HG03064 (cell line): ENCODE results near the gene ID2.
"Not testable (repeated sequence)": the region's sequence is repeated elsewhere in the genome, so short reads cannot be mapped to it uniquely, and the experiment has no call there.

ENCODE experiments used
- ATAC-seq: cut with Tn5 transposase; IDR thresholded peaks from one replicate; pipeline ENCODE4 v1.9.1; 2021; ENCODE audit warnings: low read depth; ENCODE audit not compliant: unreplicated experiment

ID2 gene

DNA sequence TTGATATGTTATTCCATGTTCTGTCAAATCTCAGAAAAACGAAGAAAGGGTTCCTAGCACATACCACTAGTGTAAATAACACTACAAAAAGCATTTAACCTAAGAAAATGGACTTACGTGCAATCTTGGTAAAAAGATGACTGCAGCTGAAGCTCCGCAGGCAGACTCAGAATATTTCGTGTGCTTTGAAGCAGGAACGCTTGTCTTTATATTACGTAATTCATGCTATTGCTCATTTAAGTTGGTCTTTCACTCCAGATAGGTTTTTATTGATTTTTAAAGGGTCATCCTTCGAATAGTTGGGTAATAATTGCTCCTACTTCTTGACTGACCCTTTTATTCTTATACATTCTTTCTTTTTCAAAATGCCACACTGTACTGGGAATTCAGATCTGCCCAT is 44.0 kb downstream of the ID2 start:
- ATAC-seq, result no peak

DNA sequence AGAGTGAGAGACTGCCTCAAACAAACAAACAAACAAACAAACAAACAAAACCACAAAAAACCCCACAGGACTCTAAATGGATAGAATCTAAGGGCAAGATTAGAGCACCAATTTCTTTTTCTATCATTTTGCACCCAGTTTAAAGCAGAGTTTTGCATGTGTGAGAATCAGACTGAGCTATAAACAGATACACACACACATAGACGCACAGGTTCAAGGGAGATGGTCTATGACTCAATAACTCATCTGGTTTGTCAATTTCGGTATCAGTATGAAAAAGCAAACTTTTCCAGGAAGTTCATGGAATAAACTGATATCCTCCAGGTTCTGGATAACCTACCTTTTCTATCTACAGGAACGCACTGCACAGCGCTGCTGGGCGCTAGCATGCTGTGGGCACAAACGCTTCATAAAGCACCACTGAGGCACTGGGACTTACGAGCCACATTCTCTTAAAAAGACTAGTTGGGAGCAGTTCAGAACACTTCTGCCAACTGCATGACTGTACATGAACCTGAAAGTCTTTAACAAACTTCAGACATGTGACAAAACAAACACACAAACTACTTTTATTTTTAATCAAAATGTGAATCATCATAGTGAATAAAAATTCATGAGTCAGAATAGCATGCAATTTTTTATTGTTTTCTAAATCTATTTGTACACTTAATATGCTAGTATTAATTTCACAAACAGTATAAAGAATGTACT is 46.6 kb downstream of the ID2 start:
- no peak for ATAC-seq

DNA sequence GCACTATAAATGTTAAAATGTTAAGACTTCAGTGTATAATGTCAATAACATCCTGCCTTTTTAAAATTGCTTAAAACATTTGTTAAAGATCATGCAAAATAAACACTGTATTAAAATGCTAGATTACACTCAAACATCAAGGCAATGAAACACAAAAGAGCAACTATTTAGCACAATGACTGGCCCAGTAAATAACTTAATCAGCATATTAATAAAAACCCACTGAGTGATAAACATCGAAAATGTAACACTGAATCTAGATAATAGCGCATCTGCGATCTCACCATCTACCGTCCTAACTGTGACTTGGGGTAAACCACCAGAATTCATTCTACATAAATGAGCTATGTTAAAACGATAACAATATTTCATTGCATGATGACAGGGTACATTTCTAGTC is 47.2 kb downstream of the ID2 start:
- ATAC-seq, result not testable (repeated sequence)

DNA sequence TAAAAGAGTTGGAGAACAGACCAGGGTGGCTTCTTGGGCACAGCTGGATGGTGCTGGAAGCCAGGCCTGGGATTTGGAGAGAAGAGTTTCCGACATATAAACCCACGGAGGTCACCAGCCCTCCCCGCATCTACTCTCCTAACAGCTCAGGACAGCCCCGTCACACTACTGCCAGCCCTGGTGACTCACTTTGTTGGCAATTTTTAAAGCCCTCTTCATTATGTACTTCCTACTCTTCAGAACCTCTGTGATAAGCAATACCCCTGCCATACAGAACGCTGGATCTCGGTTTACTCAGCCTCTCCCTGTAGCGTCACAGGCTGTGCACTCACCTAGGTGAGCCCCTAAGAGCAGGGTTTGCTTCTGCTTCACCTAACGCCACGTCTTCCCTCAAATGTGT is 48.1 kb downstream of the ID2 start:
- ATAC-seq, result no peak

DNA sequence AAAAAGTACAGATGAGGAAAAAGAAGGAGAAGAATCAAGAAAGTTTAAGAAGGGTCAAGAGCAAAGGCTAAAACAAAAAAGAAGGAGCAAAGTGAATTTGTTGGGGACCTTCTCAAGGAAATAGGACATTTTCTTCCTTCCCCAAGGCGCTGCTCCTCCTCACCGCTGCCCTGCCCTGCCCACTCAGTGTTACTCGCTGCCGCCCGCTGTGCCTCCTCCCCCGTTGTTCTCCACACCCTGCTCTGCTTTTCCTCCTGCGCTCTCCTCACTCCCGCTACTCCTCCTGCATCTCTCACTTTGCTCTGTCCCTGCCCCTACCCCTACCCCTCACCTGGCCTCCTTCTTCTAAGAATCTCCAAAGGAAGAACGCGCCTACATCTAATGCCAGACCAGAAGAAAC is 50.7 kb downstream of the ID2 start:
- ATAC-seq, result no peak
